ENCODE measurements around the gene ZNF576. TPM values are rescaled to one million over a fixed set of nuclear protein-coding genes. Genes with fewer than 3 reads are reported as not detected.
A peak's percentile ranks its signal among the peaks of the same experiment; 100 is the strongest.

The ZNF576 gene
- total and polyA plus RNA-seq, 2 of the 13 experiments (the other 11 are each of a cell fraction or from before 2014, with no cell fraction given): 7.2 to 9.6 TPM

- TF ChIP-seq HIC2 (CRISPR knock-in tag; IDR thresholded peaks at IDR 0.05; ENCODE audit: low read depth) (no peak), NCOA5 (CRISPR knock-in tag; IDR thresholded peaks at IDR 0.05) (no peak), HNRNPK (IDR thresholded peaks at IDR 0.05; ENCODE audit: low read depth, low read length, poor library complexity, severe bottlenecking) (peak; percentile 89), PHF21A (CRISPR knock-in tag; IDR thresholded peaks at IDR 0.05) (no peak), ZC3H13 (CRISPR knock-in tag; IDR thresholded peaks at IDR 0.05) (no peak; the same call in 1 of the 2 replicates), ZBTB34 (CRISPR knock-in tag; IDR thresholded peaks at IDR 0.05) (no peak), DRAP1 (CRISPR knock-in tag; IDR thresholded peaks at IDR 0.05) (no peak), ARID3A (IDR thresholded peaks at IDR 0.05; ENCODE audit: low read depth, low read length) (no peak), ZGPAT (CRISPR knock-in tag; IDR thresholded peaks at IDR 0.05) (no peak; the same call in 1 of the 2 replicates), TBP (CRISPR knock-in tag; IDR thresholded peaks at IDR 0.05) (no peak), ZNF17 (CRISPR knock-in tag; IDR thresholded peaks at IDR 0.05) (no peak), ZSCAN29 (CRISPR knock-in tag; conservative IDR thresholded peaks at IDR 0.05) (no peak), ZNF547 (CRISPR knock-in tag; IDR thresholded peaks at IDR 0.05) (no peak), FOXA1 (IDR thresholded peaks at IDR 0.05) (no peak), FOXA1 (CRISPR knock-in tag; IDR thresholded peaks at IDR 0.05) (no peak), ZNF7 (CRISPR knock-in tag; IDR thresholded peaks at IDR 0.05) (no peak), UBTF (CRISPR knock-in tag; IDR thresholded peaks at IDR 0.05) (0 out of 2 replicates have a peak, but pooled peaks have one; percentile 36)
These were observed 43.4 kb downstream of the ZNF576 start, which contains the start of gene CADM4 (continued) for GRCh38 chr19:43639519-43640423.
